ENCODE data around the gene BCAR1.

DNA sequence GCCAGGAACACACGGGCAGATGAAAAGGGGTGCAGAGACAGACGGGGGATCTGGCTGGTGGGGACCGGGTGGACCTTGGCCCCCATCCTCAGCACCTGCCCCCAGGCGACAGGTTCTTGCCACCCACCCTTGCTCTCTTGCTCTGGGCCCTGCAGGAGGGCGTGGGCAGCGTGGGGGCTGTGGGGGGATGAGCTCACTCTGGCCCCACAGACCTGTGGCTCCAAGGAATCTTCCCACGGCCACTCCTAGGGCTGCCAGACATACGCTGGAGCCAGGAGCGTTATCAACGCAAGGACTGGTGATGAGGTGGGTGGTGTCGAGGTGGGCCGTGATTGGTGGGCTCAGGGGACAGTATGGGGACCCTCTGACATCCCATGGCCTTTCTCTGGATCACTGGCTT, 26.3 kb downstream of the BCAR1 start:
- TF ChIP-seq EZH2 (IDR thresholded peaks at IDR 0.05; ENCODE audit: low read depth, unreplicated experiment) (no peak), EZH2phosphoT487 (IDR thresholded peaks at IDR 0.05; ENCODE audit: unreplicated experiment) (no peak)
- TF ChIP-seq, protein P1, sequence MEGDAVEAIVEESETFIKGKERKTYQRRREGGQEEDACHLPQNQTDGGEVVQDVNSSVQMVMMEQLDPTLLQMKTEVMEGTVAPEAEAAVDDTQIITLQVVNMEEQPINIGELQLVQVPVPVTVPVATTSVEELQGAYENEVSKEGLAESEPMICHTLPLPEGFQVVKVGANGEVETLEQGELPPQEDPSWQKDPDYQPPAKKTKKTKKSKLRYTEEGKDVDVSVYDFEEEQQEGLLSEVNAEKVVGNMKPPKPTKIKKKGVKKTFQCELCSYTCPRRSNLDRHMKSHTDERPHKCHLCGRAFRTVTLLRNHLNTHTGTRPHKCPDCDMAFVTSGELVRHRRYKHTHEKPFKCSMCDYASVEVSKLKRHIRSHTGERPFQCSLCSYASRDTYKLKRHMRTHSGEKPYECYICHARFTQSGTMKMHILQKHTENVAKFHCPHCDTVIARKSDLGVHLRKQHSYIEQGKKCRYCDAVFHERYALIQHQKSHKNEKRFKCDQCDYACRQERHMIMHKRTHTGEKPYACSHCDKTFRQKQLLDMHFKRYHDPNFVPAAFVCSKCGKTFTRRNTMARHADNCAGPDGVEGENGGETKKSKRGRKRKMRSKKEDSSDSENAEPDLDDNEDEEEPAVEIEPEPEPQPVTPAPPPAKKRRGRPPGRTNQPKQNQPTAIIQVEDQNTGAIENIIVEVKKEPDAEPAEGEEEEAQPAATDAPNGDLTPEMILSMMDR (conservative IDR thresholded peaks at IDR 0.05; ENCODE audit: low read depth in 2 of 2): no peak
